ENCODE measurements around the gene NEO1.

GRCh38 chr15:73065114-73065513 is 12.9 kb downstream of the NEO1 start:
- TF ChIP-seq EZH2 (optimal IDR thresholded peaks at IDR 0.05; ENCODE audit: low read depth, low read length): no peak
- no peak for TF ChIP-seq CTCF (IDR thresholded peaks at IDR 0.05; ENCODE audit: low read length)
